Stimulated activated CD4-positive, alpha-beta T cell treated with anti-CD3 and anti-CD28 coated beads, Interleukin-4, amount 100 ng/mL, for 24 hours (primary cell): ENCODE measurements around the gene KRTAP3-1.
"Not testable (repeated sequence)": the region's sequence is repeated elsewhere in the genome, so short reads cannot be mapped to it uniquely, and the experiment has no call there.

Experiments
- DNase-seq: peaks from one replicate; pipeline ENCODE4 v3.0.0-alpha.2; 2020

The KRTAP3-1 gene

DNA sequence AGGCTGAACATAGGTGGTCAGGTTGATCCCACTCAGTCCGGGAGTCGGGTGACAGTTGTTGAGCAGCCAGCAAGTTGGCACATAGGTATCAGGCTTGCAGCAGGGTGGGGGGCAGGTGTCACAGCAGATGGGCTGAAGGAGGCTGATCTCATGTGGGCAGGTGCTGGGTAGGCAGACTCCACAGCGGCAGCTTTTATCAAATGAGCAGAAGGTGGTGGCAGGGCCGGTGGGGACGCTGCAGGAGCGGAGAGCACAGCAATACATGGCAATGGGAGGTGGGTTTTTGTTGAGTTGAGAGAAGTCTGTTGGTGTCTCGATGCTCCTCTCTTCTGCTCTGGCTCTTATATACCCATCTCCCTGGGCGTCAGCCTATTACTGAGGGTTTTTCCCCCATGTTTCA, at the start of gene KRTAP3-1:
KRTAP3-1 (minus strand) TSS at position 318 of the 400 bp plus-strand sequence; CDS start at position 264, 54 bp downstream.
- DNase-seq: no peak

DNA sequence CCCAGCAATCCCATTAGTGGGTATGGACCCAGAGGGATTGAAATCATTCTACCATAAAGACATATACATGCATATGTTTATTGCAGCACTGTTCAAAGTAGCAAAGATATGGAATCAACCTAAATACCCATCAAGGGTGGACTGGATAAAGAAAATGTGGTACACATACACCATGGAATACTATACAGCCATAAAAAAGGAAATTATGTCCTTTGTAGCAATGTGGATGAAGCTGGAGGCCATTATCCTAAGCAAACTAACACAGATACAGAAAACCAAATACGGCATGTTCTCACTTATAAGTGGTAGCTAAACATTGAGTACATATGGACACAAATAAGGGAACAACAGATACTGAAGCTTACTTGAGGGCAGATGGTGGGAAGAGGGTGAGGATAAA, 48.6 kb upstream of the KRTAP3-1 start:
- DNase-seq: no peak

DNA sequence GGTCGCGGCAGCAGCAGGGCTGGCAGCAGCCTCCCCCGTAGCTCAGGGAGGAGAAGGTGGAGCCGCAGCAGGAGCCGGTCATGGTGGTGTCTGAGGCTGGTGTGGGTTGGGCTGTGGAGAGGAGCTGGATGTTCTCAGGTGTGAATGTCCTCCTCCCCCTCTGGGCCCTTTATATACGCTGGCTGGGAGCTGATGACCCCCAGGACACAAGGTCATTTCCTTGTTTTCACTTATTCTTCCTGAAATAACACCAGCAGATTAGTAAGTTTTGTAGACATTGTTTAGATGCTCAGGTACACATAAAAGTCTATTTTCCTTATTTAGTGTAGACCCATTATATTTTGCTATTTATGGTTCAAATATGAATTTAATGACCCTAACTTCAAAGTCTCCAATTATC, 46.2 kb upstream of the KRTAP3-1 start, which contains the start of gene KRTAP2-2:
KRTAP2-2 (minus strand) TSS at position 101 of the 400 bp plus-strand sequence; CDS start at position 82, 19 bp downstream.
- not testable (repeated sequence) for DNase-seq

DNA sequence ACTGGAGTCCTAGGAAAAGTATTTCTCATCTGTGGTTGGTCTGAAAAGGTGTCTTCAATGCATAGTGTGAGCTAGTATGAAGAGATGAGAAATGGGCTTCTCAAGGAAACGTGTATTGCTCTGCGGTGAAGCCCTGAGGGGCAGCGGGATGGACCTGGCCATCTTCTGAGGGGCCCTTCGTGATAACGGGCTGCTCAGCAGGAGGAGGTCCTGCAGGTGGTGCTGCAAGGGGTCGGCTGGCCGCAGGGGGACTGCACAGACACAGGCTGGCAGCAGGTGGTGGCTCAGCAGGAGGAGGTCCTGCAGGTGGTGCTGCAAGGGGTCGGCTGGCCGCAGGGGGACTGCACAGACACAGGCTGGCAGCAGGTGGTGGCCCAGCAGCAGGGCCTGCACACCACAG, 45.6 kb upstream of the KRTAP3-1 start:
- DNase-seq: not testable (repeated sequence)

DNA sequence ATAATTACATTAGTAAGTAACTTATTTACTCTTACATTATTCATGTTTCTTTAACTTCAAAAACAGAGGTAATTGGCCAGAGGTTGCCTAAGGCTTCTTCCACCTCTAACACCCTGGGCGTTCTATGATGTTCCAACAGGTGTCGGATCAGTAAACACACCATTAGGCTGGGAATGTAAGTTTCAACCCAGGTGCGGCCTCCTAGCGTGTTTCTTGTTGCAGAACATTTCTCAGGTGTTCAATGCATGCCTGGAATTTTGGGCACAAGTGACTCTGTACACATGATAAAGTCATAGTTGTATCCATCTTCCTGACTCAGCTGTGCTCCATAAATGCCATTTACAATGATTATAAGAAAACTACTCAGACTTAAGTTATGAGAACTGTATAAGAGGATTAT, 45.1 kb upstream of the KRTAP3-1 start:
- DNase-seq: no peak

DNA sequence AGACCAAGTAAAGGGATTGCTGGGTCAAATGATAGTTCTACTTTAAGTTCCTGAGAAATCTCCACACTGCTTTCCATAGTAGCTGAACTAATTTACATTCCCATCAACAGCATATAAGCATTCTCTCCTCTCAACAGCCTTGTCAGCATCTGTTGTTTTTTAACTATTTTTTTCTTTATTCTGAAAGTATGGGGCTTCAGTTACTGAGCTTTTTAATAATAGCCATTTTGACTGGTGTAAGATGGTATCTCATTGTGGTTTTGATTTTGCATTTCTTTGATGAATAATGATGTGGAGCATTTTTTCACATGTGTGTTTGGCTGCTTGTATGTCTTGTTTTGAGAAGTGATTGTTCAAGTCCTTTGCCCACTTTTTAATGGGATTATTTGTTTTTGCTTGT, 43.6 kb upstream of the KRTAP3-1 start:
- DNase-seq: no peak

DNA sequence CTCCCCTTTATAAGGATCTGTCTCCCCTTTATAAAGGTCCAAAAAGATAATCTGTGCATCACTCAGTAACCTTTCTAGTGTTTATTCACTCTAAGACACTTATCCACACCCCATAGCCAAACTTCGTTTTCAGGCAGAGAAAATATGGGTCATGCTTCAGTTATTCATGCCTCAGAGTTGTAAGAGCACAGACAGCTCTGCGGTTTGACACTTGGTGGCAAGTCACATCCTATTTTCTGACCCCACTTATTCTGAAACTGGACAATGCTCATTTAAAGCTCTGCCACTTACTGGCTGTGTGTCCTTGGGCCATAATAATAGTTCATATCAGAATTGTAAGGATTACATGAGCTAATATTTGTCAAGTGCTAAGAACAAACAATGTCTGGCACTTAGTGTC, 40.2 kb upstream of the KRTAP3-1 start:
- DNase-seq: no peak

DNA sequence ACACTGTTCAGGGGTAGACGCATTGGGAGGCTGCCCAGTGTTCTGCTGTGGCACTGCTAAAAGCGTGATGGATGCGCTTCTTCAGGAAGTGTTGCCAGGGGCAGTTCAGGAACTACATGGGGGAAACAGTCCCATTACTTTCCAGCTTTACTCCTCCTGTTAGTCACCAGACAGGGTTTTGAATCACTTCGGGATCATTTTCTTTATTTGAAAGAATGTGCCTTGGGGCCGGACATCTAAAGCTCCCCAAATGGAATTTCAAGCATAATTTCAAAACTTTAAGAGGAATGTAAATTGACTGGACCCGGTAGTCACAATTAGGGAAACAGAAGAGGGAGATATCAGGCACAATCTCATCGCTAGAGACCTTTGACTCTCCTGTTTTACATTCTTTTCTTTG, 39.5 kb upstream of the KRTAP3-1 start:
- DNase-seq: no peak

DNA sequence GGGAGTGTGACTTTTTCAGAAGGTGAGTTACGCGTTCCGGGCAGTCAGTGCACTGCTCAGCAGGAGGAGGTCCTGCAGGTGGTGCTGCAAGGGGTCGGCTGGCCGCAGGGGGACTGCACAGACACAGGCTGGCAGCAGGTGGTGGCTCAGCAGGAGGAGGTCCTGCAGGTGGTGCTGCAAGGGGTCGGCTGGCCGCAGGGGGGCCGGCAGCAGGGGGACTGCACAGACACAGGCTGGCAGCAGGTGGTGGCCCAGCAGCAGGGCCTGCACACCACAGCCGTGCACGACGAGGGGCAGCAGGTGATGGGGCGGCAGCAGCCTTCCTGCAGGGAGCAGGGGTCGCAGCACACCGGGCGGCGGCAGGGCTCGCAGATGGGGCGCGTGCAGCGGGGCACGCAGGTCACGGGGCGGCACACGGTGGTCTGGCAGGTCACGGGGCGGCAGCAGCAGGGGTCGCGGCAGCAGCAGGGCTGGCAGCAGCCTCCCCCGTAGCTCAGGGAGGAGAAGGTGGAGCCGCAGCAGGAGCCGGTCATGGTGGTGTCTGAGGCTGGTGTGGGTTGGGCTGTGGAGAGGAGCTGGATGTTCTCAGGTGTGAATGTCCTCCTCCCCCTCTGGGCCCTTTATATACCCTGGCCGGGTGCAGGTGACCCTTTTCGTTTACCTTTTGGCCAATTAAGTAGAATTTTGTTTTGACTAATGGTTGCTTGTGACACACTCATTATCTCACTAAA, 38.0 kb upstream of the KRTAP3-1 start, which contains the start of gene KRTAP2-1:
KRTAP2-1 (minus strand) TSS at position 582 of the 731 bp plus-strand sequence; CDS start at position 533, 49 bp downstream.
- DNase-seq: not testable (repeated sequence)

DNA sequence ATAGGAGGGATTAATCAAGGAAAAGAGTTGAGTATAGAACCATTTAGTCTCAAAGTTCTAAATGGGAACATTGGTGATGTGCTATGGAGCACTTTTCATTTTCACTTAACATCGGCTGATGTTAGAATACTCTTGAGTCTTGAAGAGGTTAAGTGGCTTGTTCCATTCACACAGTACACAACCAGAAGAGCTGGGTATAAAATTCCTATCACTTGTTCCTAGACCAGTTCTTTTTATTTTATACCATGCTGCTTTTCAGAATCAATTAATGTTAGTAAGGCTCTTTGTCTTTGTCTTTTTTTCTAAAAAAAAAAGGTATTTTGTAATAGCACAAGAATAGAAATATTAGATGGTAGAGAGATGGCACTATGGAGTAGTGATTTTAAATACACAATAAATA, 34.0 kb upstream of the KRTAP3-1 start:
- no peak for DNase-seq

DNA sequence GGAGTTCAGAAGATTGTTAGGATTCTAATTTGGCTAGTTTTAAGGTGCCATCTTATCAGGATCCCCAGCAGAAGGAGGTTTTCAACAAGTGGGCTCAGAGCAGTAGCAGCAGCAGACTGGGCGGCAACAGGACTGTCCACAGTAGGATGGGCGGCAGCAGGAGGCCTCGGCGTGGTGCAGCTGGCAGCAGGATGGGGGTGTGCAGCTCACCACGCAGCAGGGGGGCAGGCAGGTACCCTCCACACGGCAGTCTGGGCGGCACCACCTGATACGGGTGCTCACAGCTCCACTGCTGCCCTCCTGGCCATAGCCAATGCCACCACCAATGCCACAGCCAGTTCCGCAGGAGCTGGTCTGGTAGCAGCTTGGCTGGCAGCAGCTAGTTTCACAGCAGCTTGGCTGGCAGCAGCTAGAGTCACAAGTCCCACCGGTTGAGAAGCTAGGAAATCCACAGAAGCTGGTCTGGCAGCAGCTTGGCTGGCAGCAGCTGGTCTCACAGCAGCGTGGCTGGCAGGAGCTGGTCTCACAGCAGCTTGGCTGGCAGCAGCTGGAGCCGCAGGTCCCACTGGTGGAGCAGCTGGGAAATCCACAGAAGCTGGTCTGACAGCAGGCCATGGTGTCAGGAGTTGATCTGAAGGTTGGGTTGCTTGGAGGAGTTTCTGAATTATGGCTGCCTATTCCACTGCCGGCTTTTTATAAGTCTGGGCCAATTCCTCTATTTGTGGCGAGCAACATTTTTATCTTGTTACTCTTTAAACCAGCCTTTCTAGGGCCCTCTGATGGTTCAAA, 32.0 kb upstream of the KRTAP3-1 start, which contains the start of gene KRTAP1-1:
KRTAP1-1 (minus strand) TSS at position 668 of the 789 bp plus-strand sequence; CDS start at position 615, 53 bp downstream.
- DNase-seq: not testable (repeated sequence)

DNA sequence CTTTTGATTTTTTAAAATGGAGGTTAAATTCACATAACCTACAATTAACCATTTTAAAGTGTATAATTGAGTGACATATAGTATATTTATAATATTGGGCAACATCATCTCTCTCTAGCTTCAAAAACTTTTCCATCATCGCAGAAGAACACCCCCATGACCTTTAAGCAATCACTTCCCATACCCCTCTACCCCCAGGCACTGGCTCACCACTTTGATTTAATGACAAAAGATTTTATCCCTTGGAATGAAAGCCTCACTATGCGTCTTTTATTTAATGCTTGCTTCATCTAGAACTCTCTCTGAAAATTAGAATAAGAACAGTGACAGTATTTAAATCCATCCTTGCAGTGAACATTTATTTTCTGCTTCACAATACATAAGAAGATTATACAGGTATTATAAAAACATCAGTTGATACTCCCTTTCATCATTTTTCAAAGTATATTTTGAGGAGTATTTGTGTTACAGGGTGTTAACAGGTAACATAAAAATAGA, 29.0 kb upstream of the KRTAP3-1 start:
- no peak for DNase-seq

DNA sequence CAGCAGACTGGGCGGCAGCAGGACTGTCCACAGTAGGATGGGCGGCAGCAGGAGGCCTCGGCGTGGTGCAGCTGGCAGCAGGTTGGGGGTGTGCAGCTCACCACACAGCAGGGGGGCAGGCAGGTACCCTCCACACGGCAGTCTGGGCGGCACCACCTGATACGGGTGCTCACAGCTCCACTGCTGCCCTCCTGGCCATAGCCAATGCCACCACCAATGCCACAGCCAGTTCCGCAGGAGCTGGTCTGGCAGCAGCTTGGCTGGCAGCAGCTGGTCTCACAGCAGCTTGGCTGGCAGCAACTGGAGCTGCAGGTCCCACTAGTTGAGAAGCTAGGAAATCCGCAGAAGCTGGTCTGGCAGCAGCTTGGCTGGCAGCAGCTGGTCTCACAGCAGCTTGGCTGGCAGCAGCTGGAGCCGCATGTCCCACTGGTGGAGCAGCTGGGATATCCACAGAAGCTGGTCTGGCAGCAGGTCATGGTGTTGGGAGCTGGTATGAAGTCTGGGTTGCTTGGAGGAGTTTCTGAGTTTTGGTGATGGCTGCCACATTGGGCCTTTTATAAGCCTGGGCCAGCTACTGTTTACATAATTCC, 25.5 kb upstream of the KRTAP3-1 start, which contains the start of gene KRTAP1-3:
KRTAP1-3 (minus strand) TSS at position 529 of the 590 bp plus-strand sequence; CDS start at position 476, 53 bp downstream.
- not testable (repeated sequence) for DNase-seq

DNA sequence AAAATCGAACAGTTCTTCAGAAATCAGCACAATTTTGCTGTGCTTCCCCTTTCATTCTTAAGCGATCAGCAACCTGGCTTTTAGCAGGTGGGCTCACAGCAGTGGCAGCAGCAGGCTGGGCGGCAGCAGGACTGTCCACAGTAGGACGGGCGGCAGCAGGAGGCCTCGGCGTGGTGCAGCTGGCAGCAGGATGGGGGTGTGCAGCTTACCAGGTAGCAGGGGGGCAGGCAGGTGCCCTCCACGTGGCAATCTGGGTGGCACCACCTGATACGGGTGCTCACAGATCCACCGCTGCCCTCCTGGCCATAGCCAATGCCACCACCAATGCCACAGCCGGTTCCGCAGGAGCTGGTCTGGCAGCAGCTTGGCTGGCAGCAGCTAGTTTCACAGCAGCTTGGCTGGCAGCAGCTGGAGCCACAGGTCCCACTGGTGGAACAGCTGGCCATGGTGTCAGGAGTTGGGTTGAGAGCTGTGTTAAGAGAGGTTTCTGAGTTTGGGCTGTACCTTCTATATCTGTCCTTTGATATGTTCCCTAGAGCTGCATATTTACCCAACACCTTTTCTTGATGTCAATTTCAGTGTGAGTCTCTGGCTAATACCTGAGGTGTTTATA, 20.8 kb upstream of the KRTAP3-1 start, which contains the start of gene KRTAP1-4:
KRTAP1-4 (minus strand) TSS at position 563 of the 613 bp plus-strand sequence; CDS start at position 446, 117 bp downstream.
- no peak for DNase-seq

DNA sequence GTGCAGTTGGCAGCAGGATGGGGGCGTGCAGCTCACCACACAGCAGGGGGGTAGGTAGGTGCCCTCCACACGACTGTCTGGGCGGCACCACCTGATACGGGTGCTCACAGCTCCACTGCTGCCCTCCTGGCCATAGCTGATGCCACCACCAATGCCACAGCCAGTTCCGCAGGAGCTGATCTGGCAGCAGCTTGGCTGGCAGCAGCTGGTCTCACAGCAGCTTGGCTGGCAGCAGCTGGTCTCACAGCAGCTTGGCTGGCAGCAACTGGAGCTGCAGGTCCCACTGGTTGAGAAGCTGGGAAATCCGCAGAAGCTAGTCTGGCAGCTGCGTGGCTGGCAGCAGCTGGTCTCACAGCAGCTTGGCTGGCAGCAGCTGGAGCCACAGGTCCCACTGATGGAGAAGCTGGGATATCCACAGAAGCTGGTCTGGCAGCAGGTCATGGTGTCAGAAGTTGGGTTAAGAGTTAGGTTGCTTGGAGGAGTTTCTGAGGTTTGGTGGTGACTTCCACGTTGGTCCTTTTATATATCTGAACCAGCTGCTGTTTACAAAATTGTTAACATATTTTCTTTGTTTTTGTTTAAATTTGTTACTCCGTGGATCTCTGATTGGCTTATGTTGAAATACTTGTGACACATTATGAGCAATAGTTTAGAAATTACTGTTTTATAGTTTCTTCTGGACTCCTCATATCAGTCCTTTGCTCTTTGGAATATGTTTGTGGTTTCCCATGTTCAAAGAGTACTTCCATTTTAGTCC, 18.0 kb upstream of the KRTAP3-1 start, which contains the start of gene KRTAP1-5:
KRTAP1-5 (minus strand) TSS at position 494 of the 757 bp plus-strand sequence; CDS start at position 441, 53 bp downstream.
- no peak for DNase-seq

DNA sequence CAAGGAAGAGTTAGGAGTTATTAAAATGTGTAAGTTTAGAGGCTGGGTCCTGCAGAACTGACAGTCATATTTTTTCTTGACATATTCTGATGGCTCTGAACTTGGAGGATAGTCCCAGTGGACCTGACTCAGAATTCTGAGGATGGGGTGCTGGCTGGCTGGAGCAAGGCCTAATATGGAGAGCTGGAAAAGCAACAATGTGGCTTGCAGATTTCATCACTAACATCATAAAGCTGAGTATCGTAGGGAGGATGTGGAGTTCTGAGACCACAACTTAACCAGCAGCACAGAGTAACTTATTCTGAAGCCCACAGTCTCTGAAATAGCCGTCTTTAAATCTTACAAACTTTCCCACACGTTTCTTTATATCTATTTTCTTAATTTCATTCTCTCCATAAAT, 15.8 kb upstream of the KRTAP3-1 start:
- no peak for DNase-seq

DNA sequence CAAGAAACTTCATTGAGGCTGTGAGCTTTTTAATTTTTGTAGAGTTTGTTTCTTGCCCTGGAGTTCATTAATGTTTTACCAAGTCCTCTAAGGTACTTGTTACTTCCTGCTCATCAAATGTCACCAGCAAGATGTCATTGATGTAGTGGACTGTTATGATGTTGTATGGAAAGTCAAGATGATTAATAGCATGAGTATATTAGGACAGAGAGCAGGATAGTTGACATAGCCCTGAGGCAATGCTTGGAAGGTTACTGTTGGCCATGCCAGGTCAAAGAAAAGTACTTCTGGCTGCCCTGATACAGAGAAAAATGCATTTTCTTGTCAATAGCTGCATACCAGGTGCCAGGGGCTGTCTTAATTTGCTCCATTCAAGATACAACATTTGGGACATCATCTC, 11.4 kb upstream of the KRTAP3-1 start:
- DNase-seq: no peak

DNA sequence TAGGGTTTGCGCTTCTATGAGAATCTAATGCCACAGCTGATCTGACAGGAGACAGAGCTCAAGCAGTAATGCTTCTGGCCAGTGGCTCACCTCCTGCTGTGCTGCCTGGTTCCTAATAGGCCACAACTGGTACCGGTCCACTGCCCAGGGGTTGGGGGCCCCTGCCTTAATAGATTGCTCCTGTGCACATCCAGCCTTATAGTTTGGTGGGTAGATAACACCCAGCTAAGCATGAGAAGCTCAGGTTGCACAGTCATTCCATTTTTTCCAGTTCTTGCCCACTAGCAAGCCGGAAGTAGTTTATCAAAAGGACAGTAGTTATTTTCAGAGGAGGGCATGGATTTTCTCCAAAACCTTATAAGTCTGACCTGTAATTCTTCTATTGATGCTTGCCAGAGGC, 10.5 kb upstream of the KRTAP3-1 start:
- DNase-seq: no peak

DNA sequence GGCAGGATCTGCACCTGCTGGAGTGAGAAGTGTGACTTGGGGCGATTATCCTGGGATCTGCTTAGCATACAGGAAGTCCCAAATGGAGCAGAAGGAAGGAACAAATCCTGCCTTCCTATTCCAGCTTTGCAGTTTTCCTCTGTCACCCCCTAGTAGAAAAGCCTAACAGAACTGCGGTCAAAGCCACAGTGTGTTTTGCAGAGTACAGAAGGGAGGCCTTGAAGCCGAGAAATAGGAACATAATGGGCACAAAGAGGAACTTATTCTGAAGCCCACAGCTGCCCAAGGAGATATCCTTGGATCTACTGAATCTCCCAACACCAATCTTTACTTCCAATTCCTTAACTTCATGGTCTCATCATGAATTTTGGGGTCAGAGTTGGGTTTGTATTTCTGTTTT, 9.6 kb upstream of the KRTAP3-1 start:
- DNase-seq: no peak

DNA sequence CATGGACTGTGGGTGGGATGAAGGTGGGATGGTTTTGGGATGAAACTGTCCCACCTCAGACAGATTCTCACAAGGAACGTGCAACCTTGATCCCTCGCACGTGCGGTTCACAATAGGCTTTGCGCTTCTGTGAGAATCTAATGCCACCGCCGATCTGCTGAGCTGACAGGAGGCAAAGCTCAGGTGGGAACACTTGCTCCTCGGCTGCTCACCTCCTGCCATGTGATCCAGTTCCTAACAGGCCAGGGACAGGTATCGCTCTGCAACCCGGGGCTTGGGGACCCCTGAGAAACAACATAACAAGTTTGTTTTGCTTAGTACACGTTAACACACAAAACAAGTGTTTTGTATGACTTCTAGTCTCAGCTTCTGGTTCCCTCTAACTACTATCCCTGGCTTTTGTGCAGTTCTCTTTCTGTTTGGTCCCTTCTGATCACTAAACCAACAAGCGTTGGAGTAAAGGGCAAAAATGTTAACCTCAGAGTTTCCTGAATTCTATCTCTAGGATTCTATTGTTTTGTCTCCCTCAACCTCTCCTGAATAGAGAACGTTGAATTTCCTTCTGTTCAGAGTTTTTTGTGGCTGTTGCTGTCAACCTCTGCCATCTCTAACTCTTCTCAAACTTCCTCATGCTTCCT, 7.8 kb upstream of the KRTAP3-1 start:
- DNase-seq: no peak

DNA sequence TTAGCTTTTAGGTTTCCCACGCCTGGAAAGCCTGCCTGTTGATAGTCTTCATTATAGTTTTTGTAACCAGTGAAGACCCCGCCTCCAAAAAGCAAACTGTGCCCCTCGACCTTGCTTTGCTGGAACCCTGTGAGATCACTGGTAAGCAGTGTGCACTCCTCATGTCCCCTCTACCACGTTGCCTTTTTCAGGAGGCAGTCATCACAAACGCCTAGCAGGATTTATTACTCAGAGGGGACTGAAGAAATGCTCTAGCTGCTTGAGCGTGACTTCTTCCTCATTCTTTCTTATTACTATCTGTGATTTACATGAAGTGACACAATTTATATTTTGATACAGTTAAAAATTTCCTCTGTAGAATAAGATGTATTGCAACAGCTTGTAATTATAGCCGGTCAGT, 6.5 kb upstream of the KRTAP3-1 start:
- DNase-seq: no peak
